Memory B cell (primary cell): Measurements from ENCODE around the gene LHFPL6.

ENCODE experiments used
- ATAC-seq: fragments of 150-1000 bp; cut with Tn5 transposase; 2 replicates; pipeline ENCODE4 v1.10.0; 2021; ENCODE audit warnings: low read depth, mild to moderate bottlenecking, moderate library complexity
- DNase-seq, 2 donors: peaks; one replicate each; pipeline ENCODE4 v3.0.0; 2022; ENCODE audit warnings: low spot score in 2 of 2
- H3K27ac Mint-ChIP-seq: one replicate; pipeline ENCODE4 v1.8.0; 2022; ENCODE audit warnings: mild to moderate bottlenecking, moderate library complexity, mixed read lengths
- H3K27me3 Mint-ChIP-seq: one replicate; pipeline ENCODE4 v1.8.0; 2022; ENCODE audit warnings: mixed read lengths
- H3K36me3 Mint-ChIP-seq: one replicate; pipeline ENCODE4 v1.8.0; 2022; ENCODE audit warnings: mild to moderate bottlenecking, mixed read lengths
- H3K4me1 Mint-ChIP-seq: one replicate; pipeline ENCODE4 v1.8.0; 2022; ENCODE audit warnings: mixed read lengths
- H3K4me3 Mint-ChIP-seq: one replicate; pipeline ENCODE4 v1.8.0; 2022; ENCODE audit warnings: mild to moderate bottlenecking, moderate library complexity, mixed read lengths
- H3K9me3 Mint-ChIP-seq: one replicate; pipeline ENCODE4 v1.8.0; 2022; ENCODE audit warnings: mixed read lengths

Gene LHFPL6

GRCh38 chr13:39603424-39603947, 493 bp upstream of the LHFPL6 start:
- Mint-ChIP-seq H3K4me1 (peaks cover 9% of the 10 kb centered on the region), H3K27ac (no peak overlapping the region), H3K36me3 (no peaks in the 10 kb centered on the region), H3K4me3 (peak overlapping the region; percentile 49), H3K27me3 (peaks cover 15% of the 10 kb centered on the region), H3K9me3 (no peaks in the 10 kb centered on the region)
- ATAC-seq (no peak), DNase-seq (no peak)

GRCh38 chr13:39602277-39602613, 748 bp downstream of the LHFPL6 start:
- Mint-ChIP-seq H3K4me1 (peaks cover 9% of the 10 kb centered on the region), H3K9me3 (no peaks in the 10 kb centered on the region), H3K4me3 (peak overlapping the region; percentile 53), H3K36me3 (no peaks in the 10 kb centered on the region), H3K27ac (no peak overlapping the region), H3K27me3 (peaks cover 15% of the 10 kb centered on the region)
- DNase-seq (no peak), ATAC-seq (peak; percentile 12)

GRCh38 chr13:39601636-39602035, 1.4 kb downstream of the LHFPL6 start:
- peak overlapping the region; percentile 41 for H3K4me3 Mint-ChIP-seq
- peaks cover 9% of the 10 kb centered on the region for H3K4me1 Mint-ChIP-seq
- no peak overlapping the region for H3K27ac Mint-ChIP-seq
- H3K36me3 Mint-ChIP-seq = no peaks in the 10 kb centered on the region
- ATAC-seq (no peak), DNase-seq (no peak)
- no peaks in the 10 kb centered on the region for H3K9me3 Mint-ChIP-seq
- peaks cover 15% of the 10 kb centered on the region for H3K27me3 Mint-ChIP-seq

DNA sequence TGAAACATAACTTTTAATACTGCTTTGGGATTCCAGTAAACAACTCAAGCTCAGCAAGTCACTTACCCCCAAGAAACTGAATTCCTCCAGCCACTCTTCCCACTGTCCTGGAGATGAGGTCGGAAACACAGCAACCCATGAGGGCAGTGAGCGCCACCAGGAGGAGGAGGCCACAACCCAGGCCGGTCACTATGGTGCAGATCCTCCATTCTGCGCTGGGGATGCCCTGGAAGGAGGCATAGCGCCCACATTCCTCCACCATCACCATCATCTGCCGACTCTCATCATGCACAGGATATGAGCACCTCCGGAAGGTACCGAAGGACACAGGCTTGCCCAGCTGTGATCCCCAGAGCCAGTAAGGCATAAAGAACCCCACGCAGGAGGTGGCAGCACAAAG, 2.2 kb downstream of the LHFPL6 start:
- Mint-ChIP-seq H3K36me3 (no peaks in the 10 kb centered on the region), H3K27ac (no peak overlapping the region), H3K4me3 (no peak overlapping the region), H3K4me1 (peaks cover 9% of the 10 kb centered on the region), H3K27me3 (peaks cover 15% of the 10 kb centered on the region), H3K9me3 (no peaks in the 10 kb centered on the region)
- ATAC-seq = no peak
- no peak for DNase-seq

DNA sequence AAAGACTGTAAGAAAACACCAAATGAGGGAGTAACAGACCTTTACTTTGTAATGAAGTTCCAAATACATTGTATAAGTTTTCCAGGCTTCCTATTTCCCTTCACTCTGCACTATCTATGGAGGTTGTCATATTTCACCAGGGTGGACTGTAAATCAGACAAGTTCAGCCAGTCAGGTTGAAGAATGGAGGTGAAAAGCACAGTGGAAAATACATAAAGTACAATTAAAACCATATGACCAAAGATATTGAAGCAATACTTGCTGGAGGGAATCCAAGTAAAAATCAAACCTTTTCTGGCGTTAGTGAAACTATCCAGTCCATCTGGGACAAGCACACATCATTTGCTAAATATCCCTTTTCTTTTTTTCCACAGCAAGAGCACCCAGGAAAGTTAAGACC, 3.2 kb downstream of the LHFPL6 start:
- ATAC-seq (no peak), DNase-seq (no peak)
- H3K27ac Mint-ChIP-seq = no peak overlapping the region
- peaks cover 9% of the 10 kb centered on the region for H3K4me1 Mint-ChIP-seq
- no peaks in the 10 kb centered on the region for H3K36me3 Mint-ChIP-seq
- H3K4me3 Mint-ChIP-seq = no peak overlapping the region
- H3K27me3 Mint-ChIP-seq = peaks cover 15% of the 10 kb centered on the region
- H3K9me3 Mint-ChIP-seq = no peaks in the 10 kb centered on the region

DNA sequence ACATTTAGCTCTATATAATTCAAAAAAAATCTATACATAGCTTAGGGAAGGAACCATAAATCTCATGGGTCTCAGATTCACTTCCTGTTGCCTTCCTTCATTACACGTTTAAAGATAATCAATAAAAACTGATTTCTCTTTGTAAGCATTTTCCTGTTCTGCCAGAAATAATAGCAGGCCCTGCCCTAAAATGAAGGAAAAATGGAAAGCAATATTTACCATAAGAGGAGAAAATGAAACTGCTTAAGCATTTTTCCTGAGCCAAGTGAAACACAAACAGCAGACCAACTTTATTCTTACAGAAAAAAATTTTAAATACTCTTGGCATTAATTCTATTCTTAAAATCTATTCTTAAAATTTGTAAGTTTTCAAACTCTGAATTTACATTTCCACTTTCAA, 4.0 kb downstream of the LHFPL6 start:
- peaks cover 15% of the 10 kb centered on the region for H3K27me3 Mint-ChIP-seq
- H3K27ac Mint-ChIP-seq = no peak overlapping the region
- no peak overlapping the region for H3K4me3 Mint-ChIP-seq
- DNase-seq (no peak), ATAC-seq (no peak)
- H3K36me3 Mint-ChIP-seq = no peaks in the 10 kb centered on the region
- peaks cover 9% of the 10 kb centered on the region for H3K4me1 Mint-ChIP-seq
- H3K9me3 Mint-ChIP-seq = peaks cover 2% of the 10 kb centered on the region

DNA sequence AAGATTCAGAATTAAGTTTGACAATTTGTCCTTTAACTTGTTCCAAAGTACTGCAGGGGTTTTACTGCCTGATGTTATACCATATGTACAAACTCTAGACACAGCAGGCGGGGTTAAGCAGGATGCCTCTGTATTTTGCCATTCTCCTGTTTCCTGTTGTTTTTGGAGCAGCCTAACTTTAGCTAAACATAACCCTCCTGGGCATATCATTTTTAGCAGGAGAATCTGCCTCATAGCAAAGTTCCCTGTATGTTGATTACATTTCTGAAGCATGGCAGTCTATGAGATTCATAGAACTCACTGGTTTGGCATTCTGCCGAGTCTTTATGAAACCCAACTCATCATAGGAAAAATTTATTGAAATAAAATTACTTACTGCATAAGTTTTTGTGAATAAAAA, 5.2 kb downstream of the LHFPL6 start:
- peaks cover 13% of the 10 kb centered on the region for H3K27me3 Mint-ChIP-seq
- DNase-seq = no peak

DNA sequence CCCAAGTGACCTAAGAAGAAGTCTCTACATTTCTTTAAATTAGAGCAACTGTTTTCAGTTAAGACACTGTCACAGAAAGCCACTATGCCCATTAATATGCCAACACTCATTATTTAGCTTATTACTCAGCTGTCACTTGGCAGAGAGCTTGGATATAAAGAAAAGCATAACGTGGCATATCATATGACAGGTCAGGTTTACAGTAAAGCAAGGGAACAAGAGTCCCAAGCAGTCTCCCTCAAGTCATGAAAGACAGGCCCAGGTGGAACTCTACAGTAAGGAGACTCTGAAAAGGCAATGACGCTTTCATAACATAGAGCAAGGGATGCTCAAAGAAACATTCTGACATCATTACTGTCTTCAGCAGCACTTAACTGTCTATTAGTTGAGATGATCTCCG, 6.3 kb downstream of the LHFPL6 start:
- no peaks in the 10 kb centered on the region for H3K36me3 Mint-ChIP-seq
- H3K4me3 Mint-ChIP-seq = no peak overlapping the region
- no peaks in the 10 kb centered on the region for H3K4me1 Mint-ChIP-seq

More for the DNA sequence above, 5.2 kb downstream of the LHFPL6 start:
- Mint-ChIP-seq H3K4me3 (no peak overlapping the region), H3K9me3 (peaks cover 3% of the 10 kb centered on the region), H3K27ac (no peak overlapping the region), H3K36me3 (no peaks in the 10 kb centered on the region), H3K4me1 (peaks cover 6% of the 10 kb centered on the region)
- no peak for ATAC-seq

DNA sequence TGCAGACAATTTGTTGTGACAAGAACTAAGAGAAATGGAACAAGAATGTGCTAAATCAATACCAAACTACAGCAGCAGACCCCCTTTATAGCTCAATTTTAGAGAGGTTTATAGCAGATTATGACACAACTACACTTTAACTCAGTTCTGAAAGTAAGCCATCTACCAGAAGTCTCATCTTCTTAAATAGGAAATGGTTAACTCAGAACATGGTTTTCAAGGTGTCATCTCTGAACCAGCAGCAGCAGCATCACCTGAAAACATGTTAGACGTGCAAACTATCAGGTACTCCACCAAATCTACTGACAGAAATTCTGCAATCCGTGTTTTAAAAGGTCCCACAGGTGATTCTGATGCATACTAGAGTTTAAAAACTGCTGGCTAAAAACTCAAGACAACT, 6.8 kb downstream of the LHFPL6 start:
- H3K36me3 Mint-ChIP-seq = no peaks in the 10 kb centered on the region
- peaks cover 6% of the 10 kb centered on the region for H3K27me3 Mint-ChIP-seq
- H3K4me3 Mint-ChIP-seq = no peak overlapping the region
- no peak overlapping the region for H3K27ac Mint-ChIP-seq
- H3K4me1 Mint-ChIP-seq = no peaks in the 10 kb centered on the region
- peaks cover 3% of the 10 kb centered on the region for H3K9me3 Mint-ChIP-seq
- no peak for ATAC-seq
- no peak for DNase-seq

More for the DNA sequence above, 6.3 kb downstream of the LHFPL6 start:
- no peak for DNase-seq
- ATAC-seq = no peak
- H3K9me3 Mint-ChIP-seq = peaks cover 3% of the 10 kb centered on the region
- H3K27me3 Mint-ChIP-seq = peaks cover 6% of the 10 kb centered on the region
- H3K27ac Mint-ChIP-seq = no peak overlapping the region

- no peaks in the 10 kb centered on the region for H3K36me3 Mint-ChIP-seq
These were observed 12.4 kb downstream of the LHFPL6 start for GRCh38 chr13:39590466-39591036.

GRCh38 chr13:39588384-39588783, 14.6 kb downstream of the LHFPL6 start:
- Mint-ChIP-seq H3K36me3 (no peaks in the 10 kb centered on the region), H3K27ac (no peak overlapping the region), H3K27me3 (peaks cover 10% of the 10 kb centered on the region), H3K9me3 (no peaks in the 10 kb centered on the region), H3K4me1 (peaks cover 2% of the 10 kb centered on the region), H3K4me3 (no peak overlapping the region)
- DNase-seq = no peak
- no peak for ATAC-seq

More at GRCh38 chr13:39590466-39591036, 12.4 kb downstream of the LHFPL6 start:
- DNase-seq (no peak), ATAC-seq (no peak)
- H3K4me3 Mint-ChIP-seq = no peak overlapping the region
- no peak overlapping the region for H3K27ac Mint-ChIP-seq
- peaks cover 7% of the 10 kb centered on the region for H3K27me3 Mint-ChIP-seq
- H3K4me1 Mint-ChIP-seq = no peaks in the 10 kb centered on the region
- H3K9me3 Mint-ChIP-seq = peaks cover 3% of the 10 kb centered on the region

GRCh38 chr13:39587939-39588338, 15.1 kb downstream of the LHFPL6 start:
- no peak overlapping the region for H3K27ac Mint-ChIP-seq
- ATAC-seq (no peak), DNase-seq (no peak)
- H3K36me3 Mint-ChIP-seq = no peaks in the 10 kb centered on the region
- H3K27me3 Mint-ChIP-seq = peaks cover 10% of the 10 kb centered on the region
- H3K9me3 Mint-ChIP-seq = no peaks in the 10 kb centered on the region
- H3K4me3 Mint-ChIP-seq = no peak overlapping the region
- peaks cover 2% of the 10 kb centered on the region for H3K4me1 Mint-ChIP-seq

- H3K27me3 Mint-ChIP-seq = peaks cover 10% of the 10 kb centered on the region
- DNase-seq (no peak), ATAC-seq (no peak)
- H3K4me1 Mint-ChIP-seq = peaks cover 2% of the 10 kb centered on the region
- H3K27ac Mint-ChIP-seq = no peak overlapping the region
- H3K4me3 Mint-ChIP-seq = no peak overlapping the region
- H3K9me3 Mint-ChIP-seq = no peaks in the 10 kb centered on the region
- H3K36me3 Mint-ChIP-seq = no peaks in the 10 kb centered on the region
These were observed 15.9 kb downstream of the LHFPL6 start for GRCh38 chr13:39586958-39587605.

DNA sequence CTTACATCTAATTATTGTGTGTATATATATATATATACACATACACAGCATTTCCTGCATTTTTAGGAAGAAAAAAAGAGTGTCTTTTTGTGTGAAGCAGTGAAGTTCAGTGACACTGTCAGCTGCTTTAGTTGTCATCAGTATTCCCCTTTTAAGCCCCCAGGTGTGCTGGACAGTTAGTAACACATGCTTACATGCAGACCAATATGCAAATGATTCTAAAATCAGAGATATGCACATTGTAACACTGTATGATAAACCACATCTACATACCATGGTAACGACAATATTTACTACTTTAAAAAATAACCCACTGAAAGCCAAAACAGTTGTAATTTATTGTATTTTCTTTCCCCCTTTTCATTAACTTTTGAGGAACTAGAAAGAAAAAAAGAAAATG, 16.8 kb downstream of the LHFPL6 start:
- no peaks in the 10 kb centered on the region for H3K9me3 Mint-ChIP-seq
- H3K27ac Mint-ChIP-seq = no peak overlapping the region
- DNase-seq (no peak), ATAC-seq (peak; percentile 34)
- H3K4me1 Mint-ChIP-seq = peaks cover 2% of the 10 kb centered on the region
- H3K27me3 Mint-ChIP-seq = peaks cover 10% of the 10 kb centered on the region
- no peak overlapping the region for H3K4me3 Mint-ChIP-seq
- no peaks in the 10 kb centered on the region for H3K36me3 Mint-ChIP-seq

DNA sequence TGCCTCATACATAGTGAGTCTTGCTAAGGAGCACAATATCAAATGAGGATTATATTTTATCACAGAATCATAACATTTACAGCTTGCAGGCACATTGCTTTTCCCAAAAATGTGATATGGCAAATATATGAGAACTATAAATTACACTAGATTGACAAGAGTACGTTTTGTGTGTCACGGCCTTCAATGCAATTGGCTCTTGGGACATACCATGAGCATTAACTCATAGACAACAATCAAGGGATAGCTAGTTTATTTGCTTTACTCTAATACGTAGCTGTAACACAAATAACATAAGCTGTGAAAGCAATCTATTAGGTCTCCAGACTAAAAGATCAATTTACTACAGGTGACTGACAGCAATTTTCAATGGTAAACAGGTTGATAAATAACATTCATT, 17.8 kb downstream of the LHFPL6 start:
- DNase-seq (no peak), ATAC-seq (no peak)
- H3K9me3 Mint-ChIP-seq = no peaks in the 10 kb centered on the region
- H3K4me1 Mint-ChIP-seq = peaks cover 2% of the 10 kb centered on the region
- H3K36me3 Mint-ChIP-seq = no peaks in the 10 kb centered on the region
- H3K27me3 Mint-ChIP-seq = peaks cover 10% of the 10 kb centered on the region
- H3K4me3 Mint-ChIP-seq = no peak overlapping the region
- no peak overlapping the region for H3K27ac Mint-ChIP-seq
